ENCODE results near the gene EGLN3.
"Not testable (repeated sequence)": the region's sequence is repeated elsewhere in the genome, so short reads cannot be mapped to it uniquely, and the experiment has no call there.

The EGLN3 gene

DNA sequence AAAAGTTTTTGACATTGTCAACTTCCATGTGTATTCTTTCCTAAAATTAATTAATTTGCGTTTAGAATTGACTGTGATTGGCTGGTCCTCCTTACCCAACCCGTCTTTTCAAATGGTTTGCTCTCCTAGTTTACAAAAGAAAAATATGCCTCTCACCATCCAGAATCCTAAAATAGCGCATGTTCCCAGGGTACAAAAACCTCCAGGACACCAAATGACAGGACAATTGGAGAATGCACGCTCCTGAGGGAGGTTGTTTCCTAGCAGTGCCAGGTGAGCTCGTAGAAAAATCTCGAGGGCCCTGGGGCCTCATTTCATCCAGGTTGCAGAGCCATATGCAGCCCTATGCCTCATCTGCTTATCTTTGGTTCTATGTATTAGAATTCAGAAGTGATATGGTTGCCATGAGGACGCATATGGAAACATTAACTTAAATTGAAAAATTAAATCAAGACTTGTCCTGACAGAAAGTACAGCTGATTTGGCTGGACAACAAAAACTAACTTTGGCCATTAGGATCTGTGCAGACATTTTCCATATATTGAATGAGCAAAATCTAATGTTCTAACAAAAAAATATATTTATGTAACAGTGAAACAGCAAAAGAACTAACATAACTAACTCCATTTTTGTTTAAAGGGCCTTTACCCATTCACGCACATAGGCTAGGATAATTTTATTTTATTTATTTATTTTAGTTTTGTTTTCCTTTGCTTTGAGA lies 28.2 kb upstream of the EGLN3 start:
- H3K4me3 ChIP-seq (ENCODE audit: low read depth, low read length): no peak overlapping the region
- TF ChIP-seq, protein P1, sequence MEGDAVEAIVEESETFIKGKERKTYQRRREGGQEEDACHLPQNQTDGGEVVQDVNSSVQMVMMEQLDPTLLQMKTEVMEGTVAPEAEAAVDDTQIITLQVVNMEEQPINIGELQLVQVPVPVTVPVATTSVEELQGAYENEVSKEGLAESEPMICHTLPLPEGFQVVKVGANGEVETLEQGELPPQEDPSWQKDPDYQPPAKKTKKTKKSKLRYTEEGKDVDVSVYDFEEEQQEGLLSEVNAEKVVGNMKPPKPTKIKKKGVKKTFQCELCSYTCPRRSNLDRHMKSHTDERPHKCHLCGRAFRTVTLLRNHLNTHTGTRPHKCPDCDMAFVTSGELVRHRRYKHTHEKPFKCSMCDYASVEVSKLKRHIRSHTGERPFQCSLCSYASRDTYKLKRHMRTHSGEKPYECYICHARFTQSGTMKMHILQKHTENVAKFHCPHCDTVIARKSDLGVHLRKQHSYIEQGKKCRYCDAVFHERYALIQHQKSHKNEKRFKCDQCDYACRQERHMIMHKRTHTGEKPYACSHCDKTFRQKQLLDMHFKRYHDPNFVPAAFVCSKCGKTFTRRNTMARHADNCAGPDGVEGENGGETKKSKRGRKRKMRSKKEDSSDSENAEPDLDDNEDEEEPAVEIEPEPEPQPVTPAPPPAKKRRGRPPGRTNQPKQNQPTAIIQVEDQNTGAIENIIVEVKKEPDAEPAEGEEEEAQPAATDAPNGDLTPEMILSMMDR (conservative IDR thresholded peaks at IDR 0.05; ENCODE audit: low read depth, low read length): no peak
- no peak for DNase-seq (ENCODE audit: low read depth)

DNA sequence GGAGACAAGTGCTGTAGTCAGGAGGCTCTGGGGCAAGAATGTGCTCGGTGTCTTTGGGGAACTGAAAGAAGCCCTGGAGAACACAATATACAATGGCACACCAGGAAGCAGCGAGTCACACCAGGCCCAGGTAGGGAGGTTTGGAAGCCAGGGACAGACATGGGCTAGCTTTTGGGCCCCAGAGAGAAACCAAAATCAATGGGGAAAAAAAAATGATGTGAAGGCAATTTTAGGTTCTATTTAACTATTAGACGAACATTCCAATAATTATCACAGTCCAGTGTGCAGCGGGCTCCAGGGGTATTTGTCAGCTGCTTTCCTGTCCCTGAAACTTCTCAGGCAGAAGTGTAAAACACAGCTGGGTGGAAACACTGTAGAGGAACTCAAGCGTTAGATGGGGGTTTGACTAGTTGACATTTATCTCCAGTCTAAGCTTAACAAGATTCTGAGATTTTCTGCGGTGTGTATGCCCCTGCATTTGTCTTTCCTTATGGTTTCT lies 21.8 kb upstream of the EGLN3 start:
- TF ChIP-seq, protein P1 (conservative IDR thresholded peaks at IDR 0.05; ENCODE audit: low read depth, low read length): no peak
- no peak for DNase-seq (ENCODE audit: low read depth)
- H3K4me3 ChIP-seq (ENCODE audit: low read depth, low read length): no peak overlapping the region

DNA sequence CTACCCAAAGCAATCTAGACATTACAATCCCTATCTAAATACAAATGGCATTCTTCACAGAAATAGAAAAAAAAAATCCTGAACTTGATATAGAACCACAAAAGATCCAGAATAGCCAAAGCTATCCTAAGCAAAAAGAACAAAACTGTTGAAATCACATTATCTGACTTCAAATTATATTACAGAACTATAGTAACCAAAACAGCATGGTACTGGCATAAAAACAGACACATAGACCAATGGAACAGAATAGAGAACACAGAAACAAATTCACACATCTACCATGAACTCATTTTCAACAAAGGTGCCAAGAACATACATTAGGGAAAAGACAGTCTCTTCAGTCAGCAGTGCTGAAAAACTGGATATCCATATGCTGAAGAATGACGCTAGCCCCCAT lies 19.0 kb upstream of the EGLN3 start:
- DNase-seq (ENCODE audit: low read depth); H3K4me3 ChIP-seq (ENCODE audit: low read depth, low read length): not testable (repeated sequence)

DNA sequence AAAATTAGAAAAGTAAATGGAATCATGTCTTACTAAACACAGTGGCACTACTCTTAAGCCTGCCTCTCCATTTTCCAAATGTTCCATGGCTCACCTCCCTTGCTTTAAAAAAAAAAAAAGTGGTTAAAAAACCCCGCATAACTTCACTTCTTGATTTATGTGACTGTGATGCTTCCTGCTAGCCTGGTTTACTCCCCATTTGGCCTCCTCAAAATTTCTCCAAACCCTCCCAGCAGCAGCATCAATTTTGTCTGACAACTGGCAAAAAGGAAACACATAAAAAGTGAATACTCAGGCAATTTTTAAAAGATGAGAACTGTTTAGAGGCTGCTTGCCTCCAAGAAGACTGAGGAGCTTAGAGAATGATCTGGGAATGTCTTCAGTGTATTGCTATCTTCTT lies 17.8 kb upstream of the EGLN3 start:
- no peak overlapping the region for H3K4me3 ChIP-seq (ENCODE audit: low read depth, low read length)
- TF ChIP-seq, protein P1 (conservative IDR thresholded peaks at IDR 0.05; ENCODE audit: low read depth, low read length): no peak
- no peak for DNase-seq (ENCODE audit: low read depth)

DNA sequence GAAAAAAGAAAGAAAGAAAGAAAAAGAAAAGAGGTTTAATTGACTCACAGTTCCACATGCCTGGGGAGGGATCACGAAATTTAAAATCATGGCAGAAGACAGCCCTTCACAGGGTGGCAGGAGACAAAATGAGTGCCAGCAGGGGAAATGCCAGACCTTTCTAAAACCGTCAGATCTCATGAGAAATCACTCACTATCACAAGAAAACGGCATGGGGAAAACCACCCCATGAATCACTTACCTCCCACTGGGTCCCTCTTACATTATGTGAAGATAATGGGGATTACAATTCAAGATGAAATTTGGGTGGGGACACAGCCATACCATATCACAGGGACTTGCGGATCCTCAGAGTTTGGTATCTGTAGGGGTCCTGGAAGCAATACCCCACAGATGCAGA lies 16.3 kb upstream of the EGLN3 start:
- TF ChIP-seq, protein P1 (conservative IDR thresholded peaks at IDR 0.05; ENCODE audit: low read depth, low read length): no peak
- no peak overlapping the region for H3K4me3 ChIP-seq (ENCODE audit: low read depth, low read length)

DNA sequence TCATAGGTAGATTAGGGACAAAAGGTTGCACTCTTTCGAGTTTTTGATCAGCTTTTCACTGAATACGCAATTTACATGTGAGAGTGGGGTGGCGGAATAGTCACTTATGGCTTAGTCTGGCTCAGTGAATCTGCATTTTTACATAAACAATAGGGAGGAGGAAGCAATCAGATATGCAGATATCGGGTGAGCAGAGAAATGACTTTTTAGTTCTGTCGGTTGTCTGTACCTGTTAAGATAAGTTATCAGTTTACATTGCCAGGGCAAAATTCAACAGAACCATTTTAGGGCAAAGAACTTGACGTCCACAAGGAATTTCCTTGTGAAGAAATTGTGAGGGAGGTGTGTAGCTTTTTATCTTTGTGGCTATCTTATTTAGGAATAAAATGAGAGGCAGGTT lies 15.4 kb upstream of the EGLN3 start:
- TF ChIP-seq, protein P1 (conservative IDR thresholded peaks at IDR 0.05; ENCODE audit: low read depth, low read length): no peak
- H3K4me3 ChIP-seq (ENCODE audit: low read depth, low read length): no peak overlapping the region
- DNase-seq (ENCODE audit: low read depth): no peak

More for the DNA sequence above, 16.3 kb upstream of the EGLN3 start:
- DNase-seq (ENCODE audit: low read depth): peak; percentile 16

DNA sequence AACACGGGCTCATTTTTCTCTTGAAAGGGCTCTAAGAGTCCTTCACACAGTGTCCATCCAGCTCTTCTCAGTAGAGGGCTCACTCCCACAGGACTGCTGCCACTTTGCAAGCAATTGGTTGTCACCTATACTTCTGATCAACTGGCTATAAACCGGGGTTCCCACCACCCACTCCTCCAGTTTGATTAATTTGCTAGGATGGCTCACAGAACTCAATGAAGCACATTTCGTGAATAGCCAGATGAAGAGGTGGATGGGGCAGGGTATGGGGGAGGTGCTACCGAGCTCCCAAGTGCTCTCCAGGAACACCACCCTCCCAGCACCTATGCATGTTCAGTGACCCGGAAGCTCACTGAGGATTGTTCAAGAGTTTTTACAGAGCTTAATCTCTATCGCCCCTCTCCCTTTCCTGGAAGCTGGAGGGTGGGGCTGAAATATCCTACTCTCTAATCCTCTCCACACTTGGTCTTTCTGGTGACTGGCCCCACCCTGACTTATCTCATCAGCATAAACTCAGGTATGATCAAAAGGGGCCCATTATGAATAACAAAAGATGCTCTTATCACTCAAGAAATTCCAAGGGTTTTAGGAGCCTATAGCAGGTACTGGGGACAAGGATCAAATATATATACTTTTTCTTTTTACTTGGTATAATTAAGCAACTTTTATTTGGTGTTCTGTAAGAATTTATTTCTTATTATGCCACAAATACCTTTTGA lies 13.9 kb upstream of the EGLN3 start:
- no peak overlapping the region for H3K4me3 ChIP-seq (ENCODE audit: low read depth, low read length)
- TF ChIP-seq, protein P1 (conservative IDR thresholded peaks at IDR 0.05; ENCODE audit: low read depth, low read length): no peak
- no peak for DNase-seq (ENCODE audit: low read depth)

Measured in choroid plexus epithelial cell (primary cell).